ENCODE measurements around the gene UBAC1.
"Not testable (repeated sequence)": the region's sequence is repeated elsewhere in the genome, so short reads cannot be mapped to it uniquely, and the experiment has no call there.

UBAC1 gene

GRCh38 chr9:135975834-135976233, 14.7 kb upstream of the UBAC1 start:
- DNase-seq = no peak

DNA sequence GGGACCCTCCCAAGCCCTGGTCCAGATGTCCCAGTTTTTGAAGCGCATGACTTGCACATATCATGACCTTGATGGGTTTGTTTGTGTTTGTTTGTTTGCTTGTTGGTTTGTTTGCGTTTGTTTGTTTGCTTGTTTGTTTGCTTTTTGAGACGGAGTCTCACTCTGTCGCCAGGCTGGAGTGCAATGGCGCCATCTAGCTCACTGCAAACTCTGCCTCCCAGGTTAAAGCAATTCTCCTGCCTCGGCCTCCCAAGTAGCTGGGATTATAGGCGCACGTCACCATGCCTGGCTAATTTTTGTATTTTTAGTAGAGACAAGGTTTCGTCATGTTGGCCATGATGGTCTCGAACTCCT, 13.0 kb upstream of the UBAC1 start:
- no peak for DNase-seq

DNA sequence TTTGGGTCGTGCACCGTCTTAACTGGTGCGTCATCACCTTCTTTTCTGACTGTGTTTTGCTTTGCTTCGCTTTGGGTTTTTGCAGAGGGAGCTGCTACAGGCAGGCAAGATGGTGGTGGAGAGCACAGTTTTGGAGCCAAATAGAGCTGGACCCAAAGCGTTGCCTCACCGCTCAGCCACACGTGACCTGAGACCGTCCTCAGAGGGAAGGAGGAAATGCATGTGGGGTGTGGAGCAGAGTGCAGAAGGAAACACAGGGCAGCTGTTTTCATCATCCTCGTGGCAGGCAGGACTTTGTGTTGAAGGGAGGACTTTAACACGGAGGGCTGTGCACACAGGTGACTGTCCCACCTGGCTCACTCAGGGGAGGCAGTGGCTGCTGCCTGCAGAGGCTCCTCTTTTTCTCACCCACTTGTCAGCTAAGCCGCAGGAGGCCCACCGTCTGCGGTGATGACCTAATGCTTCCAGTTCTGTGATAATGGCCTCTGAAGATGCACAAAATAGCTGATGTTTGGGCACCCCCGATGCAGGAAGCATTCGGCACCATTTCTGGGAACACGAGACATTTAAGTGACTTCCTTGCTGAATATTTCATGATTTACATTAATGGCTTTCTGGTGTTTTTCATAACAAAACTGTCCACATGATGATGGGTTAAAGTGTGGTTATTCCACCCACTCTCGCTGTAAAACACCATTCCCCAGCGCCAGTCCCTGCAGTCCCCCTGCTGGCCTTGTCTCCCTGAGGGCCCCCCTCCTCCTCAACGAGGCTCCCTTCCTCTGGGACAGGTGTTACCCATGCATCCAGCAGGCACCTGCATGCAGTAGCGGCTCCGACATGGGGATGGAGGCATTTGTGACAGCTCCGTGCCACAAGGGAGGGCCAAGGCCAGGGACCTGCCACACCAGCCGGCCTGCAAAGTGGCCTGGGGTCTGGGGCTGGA, 12.4 kb upstream of the UBAC1 start:
- DNase-seq = peak; percentile 38

GRCh38 chr9:135971892-135972291, 10.7 kb upstream of the UBAC1 start:
- DNase-seq = peak; percentile 29

- DNase-seq = no peak
Observed at GRCh38 chr9:135971111-135971766, 10.1 kb upstream of the UBAC1 start.

GRCh38 chr9:135970128-135970815, 9.1 kb upstream of the UBAC1 start:
- DNase-seq = no peak

DNA sequence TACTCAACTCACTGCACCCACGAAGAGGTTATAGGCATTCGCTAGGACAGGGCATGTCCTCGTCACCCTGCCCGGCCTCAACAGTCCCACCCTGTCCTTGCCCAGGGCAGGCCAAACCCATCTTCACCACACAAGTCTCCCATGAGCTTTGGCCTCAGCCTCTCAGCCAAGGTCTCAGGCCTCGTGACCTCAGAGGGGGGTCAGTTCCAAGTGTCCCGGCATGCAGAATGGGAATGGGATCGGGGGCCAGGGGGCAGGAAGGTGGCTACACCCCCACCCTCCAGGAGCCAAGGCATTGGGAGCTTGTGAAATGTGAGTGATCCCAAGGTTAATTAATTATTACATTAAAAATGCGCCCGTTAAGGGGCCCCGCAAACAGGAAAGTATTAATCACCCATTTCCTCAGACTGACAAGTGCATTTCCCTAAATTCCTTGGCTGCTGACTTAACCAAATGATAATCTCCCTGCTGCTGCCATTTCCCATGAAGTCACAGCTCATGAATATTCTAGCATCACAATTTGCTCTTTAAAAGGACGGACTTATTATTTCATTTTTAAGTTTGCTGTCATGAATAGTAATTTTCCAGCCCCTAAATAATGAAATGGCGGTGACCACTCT, 8.0 kb upstream of the UBAC1 start:
- no peak for DNase-seq

GRCh38 chr9:135968601-135969000, 7.4 kb upstream of the UBAC1 start:
- DNase-seq = no peak

GRCh38 chr9:135968083-135968476, 6.9 kb upstream of the UBAC1 start:
- no peak for DNase-seq

- DNase-seq = not testable (repeated sequence)
Observed at GRCh38 chr9:135966916-135967260, 5.7 kb upstream of the UBAC1 start.

DNA sequence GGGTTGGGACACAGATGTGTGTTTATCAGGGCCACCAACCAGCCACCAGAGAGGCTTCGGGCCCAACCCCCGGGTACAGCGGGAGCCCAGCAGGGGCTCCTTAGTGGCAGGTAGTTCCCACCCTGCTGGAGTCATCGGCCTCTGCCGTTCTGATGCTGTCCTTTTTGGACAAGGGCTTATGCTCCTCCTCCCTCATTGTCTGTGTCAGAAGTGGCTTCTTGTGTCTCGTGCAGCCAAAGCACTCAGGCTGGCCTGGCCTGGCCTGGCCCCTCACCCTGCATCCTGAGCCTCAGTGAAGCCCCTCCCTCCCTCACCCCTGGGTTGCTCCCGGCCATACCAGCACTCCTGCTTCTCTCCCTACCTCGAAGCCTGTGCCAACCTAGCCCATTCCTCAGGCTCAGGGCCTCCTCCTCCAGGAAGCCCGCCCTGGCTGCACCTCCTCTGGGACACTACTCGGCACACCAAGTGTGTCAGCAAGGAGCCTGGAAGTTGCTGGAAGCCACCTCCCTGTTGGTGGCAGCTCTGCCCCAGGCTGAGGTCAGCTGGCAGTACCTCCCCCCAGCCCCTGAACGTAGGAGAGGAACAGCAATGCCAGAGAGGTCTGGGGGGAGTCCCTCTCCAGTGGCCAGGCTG, 4.1 kb upstream of the UBAC1 start:
- DNase-seq = no peak

DNA sequence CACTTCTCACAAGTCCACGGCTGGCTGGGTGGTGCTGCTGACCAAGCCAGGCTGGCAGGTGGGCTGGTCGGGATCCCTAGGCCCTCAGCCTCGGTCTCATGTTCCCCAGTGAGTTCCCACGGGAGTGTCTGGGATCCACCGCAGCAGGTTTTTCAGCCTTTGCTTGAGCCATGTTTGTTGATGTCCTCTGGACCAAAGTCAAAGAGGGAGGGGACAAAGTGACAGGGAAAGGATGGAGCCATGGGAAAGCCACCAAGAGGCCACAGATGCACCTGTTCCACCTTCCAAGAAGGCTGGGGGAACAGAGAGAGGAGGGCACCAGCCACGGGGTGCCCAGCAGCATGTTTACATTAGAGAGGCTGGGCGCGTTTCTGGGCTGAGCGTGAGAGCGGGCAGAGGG, 2.8 kb upstream of the UBAC1 start:
- DNase-seq = no peak

GRCh38 chr9:135963338-135963737, 2.2 kb upstream of the UBAC1 start:
- no peak for DNase-seq

DNA sequence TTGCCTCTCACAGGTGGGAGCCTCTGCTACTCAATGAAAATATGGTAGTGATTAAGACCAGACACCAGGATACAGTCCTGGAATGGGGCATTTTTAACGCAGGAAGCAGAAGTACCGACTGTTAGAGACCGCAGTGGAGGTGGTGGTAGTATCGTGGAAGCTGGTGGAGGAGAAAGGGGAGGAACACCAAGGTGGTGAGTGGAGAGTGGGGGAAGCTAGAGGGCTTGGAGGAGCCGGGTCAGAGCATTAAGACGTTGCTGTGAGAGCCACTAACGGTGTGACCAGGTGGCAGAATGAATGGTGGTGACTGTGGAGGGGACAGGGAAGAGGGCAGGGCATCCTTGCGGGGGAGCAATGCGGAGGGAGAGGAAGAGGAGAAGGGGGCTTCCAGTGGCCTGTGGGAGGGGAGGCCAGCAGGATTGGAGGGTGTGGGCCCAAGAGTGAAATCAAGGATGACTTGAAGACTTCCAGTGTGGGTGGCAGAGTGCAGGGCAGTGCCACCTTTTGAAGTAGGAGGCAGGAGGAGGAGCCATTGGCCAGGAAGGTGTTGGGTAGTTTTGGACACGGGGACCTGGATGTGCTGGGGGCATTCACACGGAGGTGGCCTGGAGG, 1.6 kb upstream of the UBAC1 start:
- DNase-seq = no peak

DNA sequence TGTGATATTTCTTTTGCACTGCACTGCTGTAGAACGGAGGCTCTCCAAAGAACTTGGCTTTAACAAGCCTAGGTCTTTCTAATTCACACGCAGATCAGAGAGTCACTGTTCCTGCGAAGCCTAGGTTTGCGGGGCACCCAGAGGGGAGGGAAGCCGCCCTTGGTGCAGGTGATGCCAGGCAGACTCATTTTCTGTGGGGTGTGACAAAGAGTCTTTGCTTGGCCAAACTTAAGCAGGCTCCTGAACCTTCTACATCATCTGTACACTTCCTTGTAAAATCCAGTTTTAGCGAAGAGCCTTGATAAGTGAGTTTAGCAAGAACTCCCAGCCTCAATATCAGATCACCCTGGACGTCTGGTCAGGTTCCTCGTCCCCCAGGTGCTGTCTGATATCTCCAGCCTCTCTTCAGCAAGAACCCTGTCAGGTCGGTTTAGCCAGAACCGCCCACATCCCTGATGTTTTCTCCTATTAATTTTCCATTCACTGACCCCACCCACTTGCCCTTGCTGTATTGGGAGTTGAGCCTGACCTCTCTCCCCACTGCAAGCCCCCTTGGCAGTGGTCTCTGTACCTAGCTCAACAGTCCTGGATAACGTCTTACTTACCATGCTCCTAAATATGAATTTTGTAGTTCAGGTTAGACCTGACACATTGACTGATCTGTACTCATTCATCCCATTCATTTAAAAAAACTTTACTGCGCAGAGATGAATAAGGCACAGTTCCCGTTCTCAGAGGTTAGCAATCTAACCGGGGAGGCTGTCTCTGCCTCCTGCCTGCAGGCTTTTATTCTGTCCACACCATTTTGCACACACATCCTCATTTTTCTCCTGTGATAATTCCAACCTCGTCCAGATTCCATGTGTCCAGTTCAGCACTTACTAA, 880 bp upstream of the UBAC1 start:
- DNase-seq = no peak

DNA sequence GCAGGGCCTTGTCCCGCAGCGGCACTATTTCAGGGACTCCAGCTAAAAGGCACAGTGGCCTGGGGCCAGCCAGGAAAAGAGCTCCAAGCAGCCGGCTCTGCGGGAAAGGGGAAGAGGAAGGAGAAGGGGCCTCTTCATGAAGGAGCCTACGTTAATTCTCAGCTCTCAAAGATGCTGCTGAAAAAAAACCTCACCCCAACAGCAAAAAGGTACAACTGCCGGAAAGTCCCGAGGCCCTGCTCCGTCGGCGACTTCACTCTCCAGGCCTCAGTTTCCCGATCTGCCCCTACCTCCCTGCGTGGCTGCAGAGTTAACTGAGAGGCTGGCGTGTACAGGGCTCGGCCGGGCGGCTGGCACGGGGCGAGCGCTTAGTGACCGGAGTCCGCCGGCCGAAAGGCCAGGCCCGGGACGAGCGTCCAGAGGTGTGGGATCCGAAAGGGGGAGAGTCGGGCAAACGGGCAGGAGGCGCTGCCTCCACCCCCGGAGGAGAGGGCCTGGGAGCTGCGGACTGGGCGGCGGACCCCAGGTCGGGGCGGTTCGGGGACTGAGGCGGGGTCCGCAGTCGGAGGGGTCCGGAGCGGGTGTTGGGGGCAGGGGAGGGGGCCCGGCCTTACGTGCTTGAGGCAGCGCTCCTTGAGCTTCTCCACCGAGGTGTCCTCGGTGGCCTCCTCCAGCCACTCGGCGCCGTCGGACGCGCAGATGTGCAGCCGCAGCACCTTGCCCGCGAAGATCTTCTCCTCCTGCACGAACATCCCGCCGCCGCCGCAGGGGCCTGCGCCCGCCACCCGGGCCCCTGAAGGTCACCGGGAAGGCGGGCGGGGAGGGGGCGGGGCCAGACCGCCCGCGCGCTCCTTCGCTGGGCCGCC, 529 bp downstream of the UBAC1 start:
- no peak for DNase-seq

GRCh38 chr9:135959814-135960213, 1.4 kb downstream of the UBAC1 start:
- DNase-seq = no peak

DNA sequence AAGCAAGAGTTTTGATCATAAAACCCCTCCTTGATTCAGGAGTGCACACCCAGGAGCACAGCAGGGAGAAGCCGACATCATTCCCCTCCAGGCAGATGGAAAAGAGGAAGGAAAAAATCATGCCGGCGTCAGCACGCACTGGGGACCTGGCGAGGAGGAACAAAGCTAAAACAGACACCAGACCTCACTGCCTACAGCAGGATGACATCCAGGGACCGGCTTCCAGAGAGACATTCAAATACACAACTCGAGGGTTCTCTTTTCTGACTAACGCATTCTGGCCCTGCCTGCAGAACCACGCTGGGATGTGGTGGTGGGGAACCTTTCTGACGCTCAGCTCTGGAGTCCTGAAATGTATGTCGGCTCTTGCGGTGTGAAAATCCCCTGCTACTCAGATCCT, 2.7 kb downstream of the UBAC1 start:
- DNase-seq = no peak

GRCh38 chr9:135957431-135957830, 3.7 kb downstream of the UBAC1 start:
- no peak for DNase-seq

GRCh38 chr9:135956802-135957174, 4.4 kb downstream of the UBAC1 start:
- no peak for DNase-seq

Data from CD4-positive, alpha-beta T cell treated with Interferon gamma for 1 hour (primary cell).